Psoas muscle (tissue), 8 donors: ENCODE measurements around the gene XDH. TPM values are rescaled to one million over a fixed set of nuclear protein-coding genes. Genes with fewer than 3 reads are reported as not detected.

ENCODE experiments used
- ATAC-seq, 4 donors: fragments of 200-7000 bp; cut with Tn5 transposase; one replicate each; pipeline ENCODE4 v1.9.1; 2020; ENCODE audit warnings: moderate library complexity in 3 of 4, mild to moderate bottlenecking in 2 of 4
- DNase-seq, 2 donors: peaks; one replicate each; pipeline ENCODE4 v3.0.0-alpha.2; 2020
- H3K27ac ChIP-seq: fragments of 200-600 bp; one replicate; pipeline ENCODE4 v1.8.0; 2022
- H3K27me3 ChIP-seq, 3 donors: fragments of 200-600 bp in 1 of 3; one replicate each; pipeline versions ENCODE4 v1.6.1 to v1.8.0; 2013 to 2022; ENCODE audit warnings: low read length in 2 of 3, mild to moderate bottlenecking in 2 of 3, moderate library complexity in 1 of 3; ENCODE audit not compliant: insufficient read depth in 3 of 3
- H3K36me3 ChIP-seq, 2 donors: fragments of 200-600 bp in 1 of 2; one replicate each; pipeline versions ENCODE4 v1.6.1 to v1.8.0; 2013 to 2022; ENCODE audit warnings: low read depth in 1 of 2, mild to moderate bottlenecking in 1 of 2, moderate library complexity in 1 of 2; ENCODE audit not compliant: insufficient read depth in 1 of 2
- H3K4me1 ChIP-seq: fragments of 200-600 bp; one replicate; pipeline ENCODE4 v1.8.0; 2022
- H3K4me3 ChIP-seq: fragments of 200-600 bp; one replicate; pipeline ENCODE4 v1.8.0; 2022; ENCODE audit warnings: mild to moderate bottlenecking
- H3K9me3 ChIP-seq: fragments of 200-600 bp; one replicate; pipeline ENCODE4 v1.8.0; 2022
- WGBS, 3 donors: extraction: QIAGEN DNeasy Blood & Tissue Kit; methylation state at CpG; one replicate each; pipeline versions ENCODE4 v1.1.6 to v1.1.7; 2013; 5-methylcytosine and 5-hydroxymethylcytosine counted together
- intact Hi-C, 2 donors: fragments of 100-400 bp; cut with DNase I; formaldehyde crosslinking; loops; one replicate each; pipeline versions ENCODE4 v1.11.0 to v1.14.2; 2022
- polyA plus RNA-seq, 3 donors: library from polyadenylated mRNA; stranded (reverse); fragments of 200-250 nt; gene quantifications; one replicate each; pipeline ENCODE4 v1.2.3, GENCODE V29; 2013
- total RNA-seq, 4 donors: library from RNA; stranded (reverse); fragmentation: NEBNext Ultra II Directional in 2 of 4; extraction: Animal tissue kit (Norgen Biotek cat#: 25700) in 2 of 4; gene quantifications; one replicate each; pipeline versions ENCODE4 v1.2.1 to v1.2.4, GENCODE V29; 2021 to 2023
- TF ChIP-seq, protein P1 (sequence below): fragments of 200-600 bp; IDR thresholded peaks from one replicate; pipeline ENCODE4 v1.8.0; 2022; ENCODE audit warnings: antibody characterized with exemption
- donor health status: healthy with polysubstance abuse.
- donor health status: DM: no; HTN: no; CAD: no; lungs with moderate emphysema.
- donor health status: Bipolar disorder and iron deficiency.
- donor health status: healthy.
- donor health status: DM: yes; HTN: yes; CAD: no.
- donor health status: DM: no; HTN: no; CAD: no.
- donor health status: DM: no; HTN: no; CAD: no.
- donor health status: DM: yes; HTN: yes; CAD: no.

XDH gene
- total and polyA plus RNA-seq, 7 donors, result 0.03 to 1.5 (median 0.09) TPM; not detected in 1

DNA sequence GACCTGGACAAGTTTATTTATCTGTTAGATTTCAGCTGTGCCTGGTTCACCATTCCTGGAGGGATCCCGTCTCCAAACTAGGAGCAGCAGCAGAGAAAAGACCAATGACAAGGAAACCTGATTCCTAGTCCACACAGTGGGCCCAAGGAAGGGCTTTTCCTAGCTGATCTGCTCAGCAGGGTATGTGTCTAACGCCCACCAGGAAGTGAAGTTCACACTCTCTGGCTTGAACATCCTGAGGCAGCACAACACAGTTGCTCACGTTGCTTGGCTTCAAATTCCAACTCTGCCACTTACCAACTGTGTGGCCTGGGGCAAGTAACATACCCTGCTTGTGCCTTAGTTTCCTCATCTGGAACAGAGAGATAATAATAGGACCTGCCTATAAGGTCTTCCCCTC is 42.9 kb downstream of the XDH start:
- H3K27me3 ChIP-seq, result no peaks in the 10 kb centered on the region
- intact Hi-C loops, result no loop called here
- 59 to 68% (median 62%) methylated on average over 3 of the region's 3 CpGs for WGBS, 3 donors
- TF ChIP-seq, protein P1, sequence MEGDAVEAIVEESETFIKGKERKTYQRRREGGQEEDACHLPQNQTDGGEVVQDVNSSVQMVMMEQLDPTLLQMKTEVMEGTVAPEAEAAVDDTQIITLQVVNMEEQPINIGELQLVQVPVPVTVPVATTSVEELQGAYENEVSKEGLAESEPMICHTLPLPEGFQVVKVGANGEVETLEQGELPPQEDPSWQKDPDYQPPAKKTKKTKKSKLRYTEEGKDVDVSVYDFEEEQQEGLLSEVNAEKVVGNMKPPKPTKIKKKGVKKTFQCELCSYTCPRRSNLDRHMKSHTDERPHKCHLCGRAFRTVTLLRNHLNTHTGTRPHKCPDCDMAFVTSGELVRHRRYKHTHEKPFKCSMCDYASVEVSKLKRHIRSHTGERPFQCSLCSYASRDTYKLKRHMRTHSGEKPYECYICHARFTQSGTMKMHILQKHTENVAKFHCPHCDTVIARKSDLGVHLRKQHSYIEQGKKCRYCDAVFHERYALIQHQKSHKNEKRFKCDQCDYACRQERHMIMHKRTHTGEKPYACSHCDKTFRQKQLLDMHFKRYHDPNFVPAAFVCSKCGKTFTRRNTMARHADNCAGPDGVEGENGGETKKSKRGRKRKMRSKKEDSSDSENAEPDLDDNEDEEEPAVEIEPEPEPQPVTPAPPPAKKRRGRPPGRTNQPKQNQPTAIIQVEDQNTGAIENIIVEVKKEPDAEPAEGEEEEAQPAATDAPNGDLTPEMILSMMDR, result no peak
- no peaks in the 10 kb centered on the region for H3K36me3 ChIP-seq
- DNase-seq (no peak), ATAC-seq (no peak)
- H3K4me3 ChIP-seq, result no peak overlapping the region
- H3K27ac ChIP-seq, result no peak overlapping the region
- no peaks in the 10 kb centered on the region for H3K4me1 ChIP-seq
- H3K9me3 ChIP-seq, result no peaks in the 10 kb centered on the region

DNA sequence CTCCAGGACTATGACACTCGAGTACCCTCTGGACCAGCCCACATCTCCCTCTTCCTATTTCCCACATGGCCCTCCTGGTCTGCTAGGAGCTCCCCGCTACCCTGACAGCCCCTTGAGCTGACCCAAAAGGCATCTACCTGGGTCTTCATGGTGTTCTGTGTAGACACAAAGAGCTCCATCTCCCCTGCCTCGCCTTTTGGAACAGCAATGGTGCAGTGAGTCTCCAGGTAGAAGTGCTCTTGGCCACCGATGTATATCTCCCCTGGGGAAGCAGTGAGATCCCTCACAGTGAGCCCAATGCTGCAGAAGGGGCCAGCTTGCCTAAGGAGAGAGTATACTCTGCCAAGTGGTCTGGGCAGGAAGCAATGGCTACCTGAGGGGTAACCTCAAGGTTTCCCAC is 47.8 kb downstream of the XDH start:
- H3K27me3 ChIP-seq, result no peaks in the 10 kb centered on the region
- ATAC-seq, result no peak
- WGBS, 3 donors, result 74 to 88% (median 87%) methylated on average over 4 of the region's 4 CpGs
- no peaks in the 10 kb centered on the region for H3K36me3 ChIP-seq
- TF ChIP-seq, protein P1, result no peak
- H3K4me3 ChIP-seq, result no peak overlapping the region
- intact Hi-C loops, result no loop called here
- H3K4me1 ChIP-seq, result no peaks in the 10 kb centered on the region
- no peak overlapping the region for H3K27ac ChIP-seq
- no peak for DNase-seq
- no peaks in the 10 kb centered on the region for H3K9me3 ChIP-seq

DNA sequence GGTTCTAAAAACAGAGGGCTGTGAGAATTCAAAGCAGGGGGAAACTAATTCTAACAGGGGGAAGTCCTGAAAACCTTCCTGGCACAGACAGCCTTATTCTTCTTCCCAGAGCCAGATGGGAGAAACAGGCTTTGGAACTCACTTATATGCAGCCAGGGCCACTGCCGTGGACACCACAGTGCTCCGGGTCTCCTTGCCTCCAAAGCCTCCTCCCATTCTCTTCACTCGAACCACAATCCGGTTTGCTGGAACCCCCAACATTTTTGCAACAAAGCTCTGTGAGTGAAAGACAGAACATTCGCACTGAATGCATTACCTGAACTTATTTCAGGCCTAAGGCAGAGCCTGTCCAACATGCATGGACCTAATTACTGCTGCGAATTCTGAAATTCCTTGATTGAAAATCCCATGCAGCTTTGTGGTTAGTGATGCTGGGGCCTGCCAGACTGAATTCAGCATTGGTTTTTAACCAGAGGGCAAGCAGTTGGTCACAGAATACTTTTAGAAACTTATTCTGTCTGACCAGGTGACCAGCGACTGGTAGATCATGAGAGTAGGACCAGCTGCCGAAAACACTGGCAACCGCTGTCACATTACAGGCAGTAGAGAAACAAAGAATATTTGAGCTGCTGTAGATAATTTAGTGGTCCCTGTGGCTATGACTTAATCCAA is 48.6 kb downstream of the XDH start:
- no peaks in the 10 kb centered on the region for H3K27me3 ChIP-seq
- no peak overlapping the region for H3K27ac ChIP-seq
- 85 to 89% (median 87%) methylated on average over 9 of the region's 9 CpGs for WGBS, 3 donors
- ATAC-seq, result no peak
- no peak overlapping the region for H3K4me3 ChIP-seq
- TF ChIP-seq, protein P1, result no peak
- H3K9me3 ChIP-seq, result no peaks in the 10 kb centered on the region
- DNase-seq, result no peak
- no peaks in the 10 kb centered on the region for H3K36me3 ChIP-seq
- no peaks in the 10 kb centered on the region for H3K4me1 ChIP-seq
- intact Hi-C loops, result no loop called here

DNA sequence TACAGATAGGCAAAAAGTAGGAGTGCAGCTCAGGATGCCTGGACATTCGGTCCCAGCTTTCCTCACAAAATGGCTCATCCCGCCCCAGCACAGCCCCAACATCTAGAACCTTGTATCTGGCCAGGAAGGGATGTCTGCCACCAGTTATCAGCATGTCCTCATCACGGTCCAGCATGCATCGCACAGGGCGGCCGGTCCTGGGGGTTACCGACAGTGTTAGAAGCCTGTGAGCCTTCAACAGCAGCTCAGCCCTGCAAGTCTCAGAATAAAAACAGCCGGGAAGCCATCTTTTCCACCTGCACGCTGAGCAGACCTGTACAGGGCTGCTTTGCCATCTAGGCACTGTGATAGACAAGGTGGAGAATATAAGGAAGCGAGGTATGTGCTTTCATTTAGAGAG is 49.2 kb downstream of the XDH start:
- intact Hi-C loops, result no loop called here
- DNase-seq (no peak), ATAC-seq (no peak)
- no peak overlapping the region for H3K27ac ChIP-seq
- 94 to 96% (median 95%) methylated on average over 10 of the region's 10 CpGs for WGBS, 3 donors
- no peaks in the 10 kb centered on the region for H3K36me3 ChIP-seq
- H3K9me3 ChIP-seq, result no peaks in the 10 kb centered on the region
- no peaks in the 10 kb centered on the region for H3K27me3 ChIP-seq
- H3K4me3 ChIP-seq, result no peak overlapping the region
- no peaks in the 10 kb centered on the region for H3K4me1 ChIP-seq
- TF ChIP-seq, protein P1, result no peak
